Measurements from ENCODE around the gene UPP2. TPM values are rescaled to one million over a fixed set of nuclear protein-coding genes. Genes with fewer than 3 reads are reported as not detected.

The UPP2 gene
- total and polyA plus RNA-seq, 2 of the 13 experiments (the other 11 are each of a cell fraction or from before 2014, with no cell fraction given) = 0.07 to 0.28 TPM

- TF ChIP-seq, protein P1, sequence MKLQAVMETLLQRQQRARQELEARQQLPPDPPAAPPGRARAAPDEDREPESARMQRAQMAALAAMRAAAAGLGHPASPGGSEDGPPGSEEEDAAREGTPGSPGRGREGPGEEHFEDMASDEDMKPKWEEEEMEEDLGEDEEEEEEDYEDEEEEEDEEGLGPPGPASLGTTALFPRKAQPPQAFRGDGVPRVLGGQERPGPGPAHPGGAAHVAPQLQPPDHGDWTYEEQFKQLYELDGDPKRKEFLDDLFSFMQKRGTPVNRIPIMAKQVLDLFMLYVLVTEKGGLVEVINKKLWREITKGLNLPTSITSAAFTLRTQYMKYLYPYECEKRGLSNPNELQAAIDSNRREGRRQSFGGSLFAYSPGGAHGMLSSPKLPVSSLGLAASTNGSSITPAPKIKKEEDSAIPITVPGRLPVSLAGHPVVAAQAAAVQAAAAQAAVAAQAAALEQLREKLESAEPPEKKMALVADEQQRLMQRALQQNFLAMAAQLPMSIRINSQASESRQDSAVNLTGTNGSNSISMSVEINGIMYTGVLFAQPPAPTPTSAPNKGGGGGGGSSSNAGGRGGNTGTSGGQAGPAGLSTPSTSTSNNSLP (IDR thresholded peaks at IDR 0.05; ENCODE audit: low read depth, low read length) = peak; percentile 90
- TF ChIP-seq HDAC2 (CRISPR knock-in tag; IDR thresholded peaks at IDR 0.05) (peak; percentile 87), ZNF367 (CRISPR knock-in tag; IDR thresholded peaks at IDR 0.05; ENCODE audit: borderline replicate concordance) (no peak), SOX13 (IDR thresholded peaks at IDR 0.05) (peak; percentile 37), SOX13 (CRISPR knock-in tag; conservative IDR thresholded peaks at IDR 0.05 in 1 of 2, IDR thresholded peaks at IDR 0.05 in 1 of 2) (peak in 1 of 2 experiments; percentile 88; a peak in 2 of 4 replicates), THAP7 (CRISPR knock-in tag; IDR thresholded peaks at IDR 0.05) (no peak), ZBTB20 (CRISPR knock-in tag; IDR thresholded peaks at IDR 0.05; ENCODE audit: borderline replicate concordance, low read depth) (peak; percentile 90; the same call in 1 of the 2 replicates), NFKB2 (CRISPR knock-in tag; IDR thresholded peaks at IDR 0.05; ENCODE audit: borderline replicate concordance) (no peak), ZNF766 (CRISPR knock-in tag; IDR thresholded peaks at IDR 0.05; ENCODE audit: borderline replicate concordance) (0 out of 2 replicates have a peak, but pooled peaks have one; percentile 17), FOXC1 (CRISPR knock-in tag; IDR thresholded peaks at IDR 0.05; ENCODE audit: borderline replicate concordance) (no peak), MZF1 (CRISPR knock-in tag; IDR thresholded peaks at IDR 0.05; ENCODE audit: borderline replicate concordance) (no peak), ZNF646 (CRISPR knock-in tag; IDR thresholded peaks at IDR 0.05) (no peak), CEBPB (IDR thresholded peaks at IDR 0.05; ENCODE audit: borderline replicate concordance, low read depth, low read length) (peak; percentile 87), KDM1A (CRISPR knock-in tag; IDR thresholded peaks at IDR 0.05) (peak; percentile 78; the same call in 1 of the 2 replicates), ZFX (CRISPR knock-in tag; IDR thresholded peaks at IDR 0.05; ENCODE audit: low read depth) (no peak)
- TF ChIP-seq, protein P2, sequence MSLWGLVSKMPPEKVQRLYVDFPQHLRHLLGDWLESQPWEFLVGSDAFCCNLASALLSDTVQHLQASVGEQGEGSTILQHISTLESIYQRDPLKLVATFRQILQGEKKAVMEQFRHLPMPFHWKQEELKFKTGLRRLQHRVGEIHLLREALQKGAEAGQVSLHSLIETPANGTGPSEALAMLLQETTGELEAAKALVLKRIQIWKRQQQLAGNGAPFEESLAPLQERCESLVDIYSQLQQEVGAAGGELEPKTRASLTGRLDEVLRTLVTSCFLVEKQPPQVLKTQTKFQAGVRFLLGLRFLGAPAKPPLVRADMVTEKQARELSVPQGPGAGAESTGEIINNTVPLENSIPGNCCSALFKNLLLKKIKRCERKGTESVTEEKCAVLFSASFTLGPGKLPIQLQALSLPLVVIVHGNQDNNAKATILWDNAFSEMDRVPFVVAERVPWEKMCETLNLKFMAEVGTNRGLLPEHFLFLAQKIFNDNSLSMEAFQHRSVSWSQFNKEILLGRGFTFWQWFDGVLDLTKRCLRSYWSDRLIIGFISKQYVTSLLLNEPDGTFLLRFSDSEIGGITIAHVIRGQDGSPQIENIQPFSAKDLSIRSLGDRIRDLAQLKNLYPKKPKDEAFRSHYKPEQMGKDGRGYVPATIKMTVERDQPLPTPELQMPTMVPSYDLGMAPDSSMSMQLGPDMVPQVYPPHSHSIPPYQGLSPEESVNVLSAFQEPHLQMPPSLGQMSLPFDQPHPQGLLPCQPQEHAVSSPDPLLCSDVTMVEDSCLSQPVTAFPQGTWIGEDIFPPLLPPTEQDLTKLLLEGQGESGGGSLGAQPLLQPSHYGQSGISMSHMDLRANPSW (CRISPR knock-in tag; IDR thresholded peaks at IDR 0.05; ENCODE audit: borderline replicate concordance) = 0 out of 2 replicates have a peak, but pooled peaks have one; percentile 43
These were observed 30.4 kb downstream of the UPP2 start (continued) for GRCh38 chr2:158131919-158132566.
